GM12878 (cell line): ENCODE data around the gene GABBR2. TPM values are rescaled to one million over a fixed set of nuclear protein-coding genes. Genes with fewer than 3 reads are reported as not detected.

Experiments used
- ATAC-seq: fragments of 200-7000 bp; cut with Tn5 transposase; 3 replicates; pipeline ENCODE4 v1.9.1; 2020; ENCODE audit warnings: mild to moderate bottlenecking, moderate library complexity
- BruUV-seq: library from RNA; stranded (reverse); fragments of 400-500 nt; replicated peaks from 2 replicates; lab custom pipeline; 2021; lab: Mats Ljungman, UMichigan
- CTCF ChIA-PET: fragments of 300-600 bp; sonication (Branson Sonifier 250); formaldehyde crosslinking; extraction: SDS; loops from one replicate; lab custom pipeline; 2021; ENCODE audit warnings: inconsistent platforms; lab: Yijun Ruan, JAX
- POLR2A ChIA-PET: fragments of 350-600 bp; formaldehyde crosslinking; extraction: SDS; loops from one replicate; lab custom pipeline; 2021; ENCODE audit warnings: inconsistent platforms; lab: Charles Lee
- RAD21 ChIA-PET: fragments of 300-600 bp; sonication (Branson Sonifier 250); formaldehyde crosslinking; loops from one replicate; lab custom pipeline; 2023; ENCODE audit warnings: antibody characterized with exemption; ENCODE audit not compliant: unreplicated experiment; lab: Charles Lee
- SMC1A ChIA-PET: fragments of 300-600 bp; sonication (Branson Sonifier 250); formaldehyde crosslinking; loops from one replicate; lab custom pipeline; 2023; ENCODE audit not compliant: unreplicated experiment, uncharacterized antibody; lab: Charles Lee
- DNase-seq: peaks from one replicate; pipeline ENCODE4 v3.0.0-alpha.2; 2011; ENCODE audit warnings: low read depth, low spot score
- FAIRE-seq: peaks from 3 replicates; lab custom pipeline; 2011; peaks lifted over from hg19 to GRCh38; lab: Jason Lieb, UNC
- H2AFZ ChIP-seq: 2 replicates; pipeline ENCODE4 v1.6.0; 2011; ENCODE audit warnings: low read depth, low read length, control low read depth; ENCODE audit not compliant: control insufficient read depth
- H3K27ac ChIP-seq: 2 replicates; pipeline ENCODE4 v1.5.1; 2011; ENCODE audit warnings: control low read depth; ENCODE audit not compliant: control insufficient read depth, insufficient read depth
- H3K27me3 ChIP-seq, 2 experiments: replicated peaks in 1 of 2; 2 replicates each; pipeline versions ENCODE4 v1.6.0 to v1.6.1; 2011; ENCODE audit warnings: low read length in 1 of 2; ENCODE audit not compliant: control insufficient read depth in 2 of 2, insufficient read depth in 2 of 2
- H3K36me3 ChIP-seq, 2 experiments: 2 replicates each; pipeline ENCODE4 v1.5.1; 2011; ENCODE audit warnings: low read length in 1 of 2; ENCODE audit not compliant: control insufficient read depth in 2 of 2, insufficient read depth in 2 of 2
- H3K4me1 ChIP-seq: 2 replicates; pipeline ENCODE4 v1.6.1; 2011; ENCODE audit warnings: mild to moderate bottlenecking, low read length, moderate library complexity, mixed read lengths; ENCODE audit not compliant: control insufficient read depth, insufficient read depth
- H3K4me2 ChIP-seq: 2 replicates; pipeline ENCODE4 v1.6.0; 2011; ENCODE audit warnings: control low read depth; ENCODE audit not compliant: control insufficient read depth, insufficient read depth
- H3K4me3 ChIP-seq: fragments of 200-600 bp; sonication (generic); 2 replicates; pipeline ENCODE4 v1.5.1; 2016
- H3K79me2 ChIP-seq: 2 replicates; pipeline ENCODE4 v1.6.0; 2011; ENCODE audit warnings: low read length; ENCODE audit not compliant: control insufficient read depth, insufficient read depth
- H3K9ac ChIP-seq: 2 replicates; pipeline ENCODE4 v1.8.0; 2011; ENCODE audit warnings: low read length, control low read depth, mixed read lengths; ENCODE audit not compliant: control insufficient read depth, insufficient read depth
- H3K9me3 ChIP-seq: replicated peaks from 3 replicates; pipeline ENCODE4 v1.5.1; 2011; ENCODE audit warnings: mild to moderate bottlenecking, low read length; ENCODE audit not compliant: control insufficient read depth, insufficient read depth
- H4K20me1 ChIP-seq: 2 replicates; pipeline ENCODE4 v1.6.0; 2011; ENCODE audit not compliant: control insufficient read depth, insufficient read depth
- CHD4 ChIP-seq: fragments of 200-600 bp; sonication (generic); IDR thresholded peaks from 2 replicates; pipeline ENCODE4 v1.6.1; 2016; ENCODE audit warnings: mild to moderate bottlenecking
- CREB1 ChIP-seq: IDR thresholded peaks from 2 replicates; pipeline ENCODE4 v1.6.1; 2012; ENCODE audit warnings: low read depth, mild to moderate bottlenecking, inconsistent platforms
- ESRRA ChIP-seq: IDR thresholded peaks from 2 replicates; pipeline ENCODE4 v1.6.1; 2012; ENCODE audit warnings: mild to moderate bottlenecking, low read length, improper control_type of control experiment
- GATAD2B ChIP-seq: fragments of 450-650 bp; conservative IDR thresholded peaks from 2 replicates; pipeline ENCODE4 v1.6.1; 2017; ENCODE audit warnings: low read depth, mild to moderate bottlenecking, moderate library complexity
- MXI1 ChIP-seq: fragments of 150-350 bp; IDR thresholded peaks from 2 replicates; pipeline ENCODE4 v1.6.1; 2011; ENCODE audit warnings: low read depth, mild to moderate bottlenecking, inconsistent platforms, low read length, improper control_type of control experiment
- MYC ChIP-seq: IDR thresholded peaks from 2 replicates; pipeline ENCODE4 v1.6.1; 2011; ENCODE audit warnings: mild to moderate bottlenecking, low read length, moderate library complexity, inconsistent platforms; ENCODE audit not compliant: insufficient read depth, insufficient replicate concordance, insufficient read length, severe bottlenecking
- NFYA ChIP-seq: IDR thresholded peaks from 2 replicates; pipeline ENCODE4 v1.6.1; 2011; ENCODE audit warnings: low read depth, mild to moderate bottlenecking, low read length, improper control_type of control experiment, borderline replicate concordance
- NFYB ChIP-seq: IDR thresholded peaks from 2 replicates; pipeline ENCODE4 v1.6.1; 2011; ENCODE audit warnings: low read depth, mild to moderate bottlenecking, low read length, improper control_type of control experiment, moderate library complexity; ENCODE audit not compliant: insufficient read depth
- RAD21 ChIP-seq: IDR thresholded peaks from 2 replicates; pipeline ENCODE4 v1.6.1; 2011; ENCODE audit warnings: mild to moderate bottlenecking, low read depth, low read length, moderate library complexity; ENCODE audit not compliant: insufficient read depth
- RBBP5 ChIP-seq: fragments of 200-600 bp; sonication (generic); conservative IDR thresholded peaks from 2 replicates; pipeline ENCODE4 v1.6.1; 2016
- RFX5 ChIP-seq: IDR thresholded peaks from 2 replicates; pipeline ENCODE4 v1.6.1; 2011; ENCODE audit warnings: low read depth, low read length, improper control_type of control experiment
- SREBF1 ChIP-seq: IDR thresholded peaks from 2 replicates; pipeline ENCODE4 v1.6.1; 2012; ENCODE audit warnings: mild to moderate bottlenecking, low read length
- SUPT20H ChIP-seq: IDR thresholded peaks from 2 replicates; pipeline ENCODE4 v1.6.1; 2011; ENCODE audit warnings: low read depth, mild to moderate bottlenecking, low read length, moderate library complexity, borderline replicate concordance; ENCODE audit not compliant: control insufficient read depth
- TAF1 ChIP-seq: IDR thresholded peaks from 2 replicates; pipeline ENCODE4 v1.6.1; 2011; ENCODE audit warnings: mild to moderate bottlenecking, low read depth, low read length, borderline replicate concordance
- ZNF274 ChIP-seq: IDR thresholded peaks from one replicate; pipeline ENCODE4 v1.8.0; 2011; ENCODE audit not compliant: insufficient read length, insufficient read depth
- ZNF622 ChIP-seq: fragments of 450-650 bp; IDR thresholded peaks from 2 replicates; pipeline ENCODE4 v1.6.1; 2017; ENCODE audit warnings: mild to moderate bottlenecking, inconsistent platforms
- WGBS: methylation state at CpG from one replicate; pipeline ENCODE4 v1.1.6; 2016; ENCODE audit warnings: low lambda C conversion rate; ENCODE audit not compliant: insufficient replicate concordance, insufficient coverage; ENCODE audit errors: missing lambda C conversion rate; 5-methylcytosine and 5-hydroxymethylcytosine counted together
- in situ Hi-C: fragments of 300-500 bp; cut with MboI; formaldehyde crosslinking; loops from 9 replicates; pipeline ENCODE4 v1.14.3; 2018; ENCODE audit warnings: mixed read lengths
- intact Hi-C: fragments of 100-400 bp; cut with micrococcal nuclease; formaldehyde crosslinking; loops from one replicate; pipeline ENCODE4 v1.14.2; 2022; ENCODE audit not compliant: unreplicated experiment
- polyA plus RNA-seq, 11 experiments: library from polyadenylated mRNA; depleted of rRNA in 4 of 11; unstranded in 6 of 11; stranded (reverse) in 5 of 11; fragments of >200 nt; fragmentation: Nextera tagmentation in 4 of 11; fragmentation: Illumina TruSeq in 1 of 11; extraction: Ambion mirVana in 4 of 11; extraction: Trizol in 1 of 11; gene quantifications; 1 replicate in 1 of 11; 2 replicates in 10 of 11; pipeline versions ENCODE4 v1.2.1 to v1.2.3, GENCODE V29; 2011 to 2016; ENCODE audit warnings: inconsistent platforms in 2 of 11, missing spikeins in 2 of 11, low read depth in 1 of 11
- total RNA-seq, 4 experiments: library from RNA; depleted of rRNA in 3 of 4; stranded (reverse); fragments of >200 nt in 3 of 4; fragmentation: Illumina TruSeq in 1 of 4; extraction: Trizol in 1 of 4; gene quantifications; 2 replicates each; pipeline versions ENCODE4 v1.2.1 to v1.2.3, GENCODE V29; 2013 to 2021
- TF ChIP-seq, protein P1 (sequence below): fragments of 450-650 bp; IDR thresholded peaks from 2 replicates; pipeline ENCODE4 v1.6.1; 2018; ENCODE audit warnings: mild to moderate bottlenecking, low read depth, moderate library complexity; ENCODE audit not compliant: partially characterized antibody
- TF ChIP-seq, protein P2 (sequence below): IDR thresholded peaks from 2 replicates; pipeline ENCODE4 v1.6.1; 2012; ENCODE audit warnings: mild to moderate bottlenecking, low read depth, low read length

GABBR2 gene
- total and polyA plus RNA-seq, 10 of the 15 experiments (the other 5 are each of a cell fraction or from before 2014, with no cell fraction given), result 0.02 to 2.2 (median 0.06) TPM; not detected in 2

DNA sequence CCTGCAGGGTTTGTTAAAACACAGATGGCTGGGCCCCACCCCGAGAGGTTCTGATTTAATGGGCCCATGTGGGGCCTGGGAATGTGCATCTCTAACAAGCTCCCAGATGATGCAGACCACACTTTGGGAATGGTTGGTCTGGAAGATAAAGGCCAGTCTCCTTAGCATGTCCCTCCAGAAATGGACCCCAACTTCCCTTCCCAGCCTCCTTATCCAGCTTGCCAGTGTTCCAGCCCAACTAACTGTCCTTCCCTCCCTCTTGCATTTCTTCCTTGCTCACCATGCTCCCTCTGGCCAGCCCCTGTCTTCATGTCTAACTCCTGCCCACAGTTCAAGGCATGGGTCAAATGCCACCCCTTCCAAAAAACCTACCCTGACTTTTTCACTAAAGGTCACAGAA lies 257.2 kb downstream of the GABBR2 start:
- DNase-seq (no peak), FAIRE-seq (no peak), ATAC-seq (no peak)
- in situ Hi-C loops, result no loop called here
- TF ChIP-seq MYC, result no peak
- TF ChIP-seq, protein P1, sequence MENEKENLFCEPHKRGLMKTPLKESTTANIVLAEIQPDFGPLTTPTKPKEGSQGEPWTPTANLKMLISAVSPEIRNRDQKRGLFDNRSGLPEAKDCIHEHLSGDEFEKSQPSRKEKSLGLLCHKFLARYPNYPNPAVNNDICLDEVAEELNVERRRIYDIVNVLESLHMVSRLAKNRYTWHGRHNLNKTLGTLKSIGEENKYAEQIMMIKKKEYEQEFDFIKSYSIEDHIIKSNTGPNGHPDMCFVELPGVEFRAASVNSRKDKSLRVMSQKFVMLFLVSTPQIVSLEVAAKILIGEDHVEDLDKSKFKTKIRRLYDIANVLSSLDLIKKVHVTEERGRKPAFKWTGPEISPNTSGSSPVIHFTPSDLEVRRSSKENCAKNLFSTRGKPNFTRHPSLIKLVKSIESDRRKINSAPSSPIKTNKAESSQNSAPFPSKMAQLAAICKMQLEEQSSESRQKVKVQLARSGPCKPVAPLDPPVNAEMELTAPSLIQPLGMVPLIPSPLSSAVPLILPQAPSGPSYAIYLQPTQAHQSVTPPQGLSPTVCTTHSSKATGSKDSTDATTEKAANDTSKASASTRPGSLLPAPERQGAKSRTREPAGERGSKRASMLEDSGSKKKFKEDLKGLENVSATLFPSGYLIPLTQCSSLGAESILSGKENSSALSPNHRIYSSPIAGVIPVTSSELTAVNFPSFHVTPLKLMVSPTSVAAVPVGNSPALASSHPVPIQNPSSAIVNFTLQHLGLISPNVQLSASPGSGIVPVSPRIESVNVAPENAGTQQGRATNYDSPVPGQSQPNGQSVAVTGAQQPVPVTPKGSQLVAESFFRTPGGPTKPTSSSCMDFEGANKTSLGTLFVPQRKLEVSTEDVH, result no peak
- TF ChIP-seq TAF1, result no peak
- no peak for TF ChIP-seq NFYA
- TF ChIP-seq RBBP5, result no peak
- TF ChIP-seq, protein P2, sequence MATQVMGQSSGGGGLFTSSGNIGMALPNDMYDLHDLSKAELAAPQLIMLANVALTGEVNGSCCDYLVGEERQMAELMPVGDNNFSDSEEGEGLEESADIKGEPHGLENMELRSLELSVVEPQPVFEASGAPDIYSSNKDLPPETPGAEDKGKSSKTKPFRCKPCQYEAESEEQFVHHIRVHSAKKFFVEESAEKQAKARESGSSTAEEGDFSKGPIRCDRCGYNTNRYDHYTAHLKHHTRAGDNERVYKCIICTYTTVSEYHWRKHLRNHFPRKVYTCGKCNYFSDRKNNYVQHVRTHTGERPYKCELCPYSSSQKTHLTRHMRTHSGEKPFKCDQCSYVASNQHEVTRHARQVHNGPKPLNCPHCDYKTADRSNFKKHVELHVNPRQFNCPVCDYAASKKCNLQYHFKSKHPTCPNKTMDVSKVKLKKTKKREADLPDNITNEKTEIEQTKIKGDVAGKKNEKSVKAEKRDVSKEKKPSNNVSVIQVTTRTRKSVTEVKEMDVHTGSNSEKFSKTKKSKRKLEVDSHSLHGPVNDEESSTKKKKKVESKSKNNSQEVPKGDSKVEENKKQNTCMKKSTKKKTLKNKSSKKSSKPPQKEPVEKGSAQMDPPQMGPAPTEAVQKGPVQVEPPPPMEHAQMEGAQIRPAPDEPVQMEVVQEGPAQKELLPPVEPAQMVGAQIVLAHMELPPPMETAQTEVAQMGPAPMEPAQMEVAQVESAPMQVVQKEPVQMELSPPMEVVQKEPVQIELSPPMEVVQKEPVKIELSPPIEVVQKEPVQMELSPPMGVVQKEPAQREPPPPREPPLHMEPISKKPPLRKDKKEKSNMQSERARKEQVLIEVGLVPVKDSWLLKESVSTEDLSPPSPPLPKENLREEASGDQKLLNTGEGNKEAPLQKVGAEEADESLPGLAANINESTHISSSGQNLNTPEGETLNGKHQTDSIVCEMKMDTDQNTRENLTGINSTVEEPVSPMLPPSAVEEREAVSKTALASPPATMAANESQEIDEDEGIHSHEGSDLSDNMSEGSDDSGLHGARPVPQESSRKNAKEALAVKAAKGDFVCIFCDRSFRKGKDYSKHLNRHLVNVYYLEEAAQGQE, result no peak
- TF ChIP-seq RAD21, result no peak
- TF ChIP-seq ZNF274, result no peak
- TF ChIP-seq RFX5, result no peak
- TF ChIP-seq CHD4, result no peak
- no peak for TF ChIP-seq CREB1
- no peak for TF ChIP-seq GATAD2B
- no peak for TF ChIP-seq MXI1
- no peak for TF ChIP-seq SUPT20H
- no peak for TF ChIP-seq ZNF622
- no peak for TF ChIP-seq SREBF1
- no peak for TF ChIP-seq ESRRA
- TF ChIP-seq NFYB, result no peak
- H3K9ac ChIP-seq, result no peak overlapping the region
- H3K27me3 ChIP-seq, result no peaks in the 10 kb centered on the region
- H3K36me3 ChIP-seq, result no peaks in the 10 kb centered on the region
- CTCF ChIA-PET, result interaction anchor here (0.6 kb wide), 1 partner anchor 78 kb away, joined by 3 read pairs; no protein-coding TSS in a partner anchor
- H3K27ac ChIP-seq, result no peak overlapping the region
- no peaks in the 10 kb centered on the region for H3K79me2 ChIP-seq
- POLR2A ChIA-PET, result no interaction called here
- H2AFZ ChIP-seq, result no peak overlapping the region
- RAD21 ChIA-PET, result no interaction called here
- no peak overlapping the region for H3K4me2 ChIP-seq
- intact Hi-C loops, result no loop called here
- BruUV-seq, result no TSS peak
- H4K20me1 ChIP-seq, result no peaks in the 10 kb centered on the region
- SMC1A ChIA-PET, result no interaction called here
- no peaks in the 10 kb centered on the region for H3K4me1 ChIP-seq
- 0% methylated on average over 1 of the region's 1 CpG for WGBS
- H3K9me3 ChIP-seq, result no peaks in the 10 kb centered on the region
- no peak overlapping the region for H3K4me3 ChIP-seq
